NB4 (cell line): ENCODE data around the gene KLF6.

Experiments
- DNase-seq: peaks from one replicate; pipeline ENCODE4 v3.0.0; 2010; ENCODE audit warnings: low read depth
- H3K4me3 ChIP-seq: one replicate; pipeline ENCODE4 v1.5.1; 2011; ENCODE audit warnings: mild to moderate bottlenecking, low read depth, low read length, moderate library complexity
- CTCF ChIP-seq: IDR thresholded peaks from one replicate; pipeline ENCODE4 v1.5.1; 2012; ENCODE audit warnings: low read depth, low read length
- MAX ChIP-seq: IDR thresholded peaks from 2 replicates; pipeline ENCODE4 v1.6.1; 2011; ENCODE audit warnings: low read depth, low read length
- MYC ChIP-seq: IDR thresholded peaks from 2 replicates; pipeline ENCODE4 v1.6.1; 2011; ENCODE audit warnings: low read depth, low read length
- POLR2A ChIP-seq: IDR thresholded peaks from 2 replicates; pipeline ENCODE4 v1.6.1; 2011; ENCODE audit warnings: mild to moderate bottlenecking; ENCODE audit not compliant: insufficient read length; ENCODE audit errors: extremely low read depth

KLF6 gene

GRCh38 chr10:3782451-3783315, 2.3 kb downstream of the KLF6 start:
- DNase-seq = peak; percentile 94
- TF ChIP-seq MAX (peak; percentile 57; the same call in 1 of the 2 replicates), MYC (no peak)

GRCh38 chr10:3782146-3782450, 2.9 kb downstream of the KLF6 start:
- peak overlapping the region; percentile 88 for H3K4me3 ChIP-seq
- TF ChIP-seq POLR2A = no peak
- no peak for TF ChIP-seq CTCF
- no peak for TF ChIP-seq MYC
- no peak for TF ChIP-seq MAX
- DNase-seq = no peak

More at GRCh38 chr10:3782451-3783315, 2.3 kb downstream of the KLF6 start:
- H3K4me3 ChIP-seq = peak overlapping the region; percentile 88

GRCh38 chr10:3781468-3782145, 3.4 kb downstream of the KLF6 start:
- peak; percentile 54 for DNase-seq
- peak overlapping the region; percentile 88 for H3K4me3 ChIP-seq
- peak; percentile 31 for TF ChIP-seq CTCF
- no peak for TF ChIP-seq MYC

- DNase-seq = no peak
- peak overlapping the region; percentile 21 for H3K4me3 ChIP-seq
- TF ChIP-seq POLR2A = no peak
Measured at GRCh38 chr10:3780771-3781467, 4.1 kb downstream of the KLF6 start.

GRCh38 chr10:3780021-3780770, 4.8 kb downstream of the KLF6 start:
- no peak for TF ChIP-seq MAX
- no peak for TF ChIP-seq CTCF
- TF ChIP-seq MYC = no peak
- TF ChIP-seq POLR2A = no peak
- no peak for DNase-seq
- peak overlapping the region; percentile 11 for H3K4me3 ChIP-seq

- TF ChIP-seq POLR2A = no peak
- TF ChIP-seq MYC = no peak
- no peak for TF ChIP-seq MAX
Measured at GRCh38 chr10:3779158-3779741, 5.8 kb downstream of the KLF6 start.

GRCh38 chr10:3778692-3779157, 6.3 kb downstream of the KLF6 start:
- TF ChIP-seq MAX = no peak
- TF ChIP-seq CTCF = no peak
- no peak for TF ChIP-seq MYC
- no peak for TF ChIP-seq POLR2A
- no peak for DNase-seq
- no peak overlapping the region for H3K4me3 ChIP-seq

More at GRCh38 chr10:3779158-3779741, 5.8 kb downstream of the KLF6 start:
- H3K4me3 ChIP-seq = no peak overlapping the region
- DNase-seq = no peak
